Heart left ventricle (tissue), 16 donors: ENCODE measurements around the gene CDK4. TPM values are rescaled to one million over a fixed set of nuclear protein-coding genes. Genes with fewer than 3 reads are reported as not detected.

Source experiments
- ATAC-seq, 4 donors: fragments of 200-7000 bp; cut with Tn5 transposase; one replicate each; pipeline ENCODE4 v1.9.1; 2020 to 2022; ENCODE audit warnings: moderate library complexity in 4 of 4, mild to moderate bottlenecking in 3 of 4, moderate number of reproducible peaks in 1 of 4
- DNase-seq, 5 donors: peaks; one replicate each; pipeline ENCODE4 v3.0.0-alpha.2; 2020
- H3K27ac ChIP-seq, 12 donors: fragments of 200-600 bp; sonication (generic) in 4 of 12; one replicate each; pipeline versions ENCODE4 v1.5.0 to v1.8.0; 2016 to 2022; ENCODE audit warnings: mild to moderate bottlenecking in 2 of 12
- H3K27me3 ChIP-seq, 9 donors: fragments of 200-600 bp; sonication (generic) in 2 of 9; one replicate each; pipeline versions ENCODE4 v1.5.1 to v1.8.0; 2016 to 2022; ENCODE audit warnings: mild to moderate bottlenecking in 3 of 9
- H3K36me3 ChIP-seq, 9 donors: fragments of 200-600 bp; sonication (generic) in 2 of 9; one replicate each; pipeline versions ENCODE4 v1.5.0 to v1.8.0; 2018 to 2022; ENCODE audit warnings: mild to moderate bottlenecking in 2 of 9
- H3K4me1 ChIP-seq, 12 donors: fragments of 200-600 bp; sonication (generic) in 4 of 12; one replicate each; pipeline versions ENCODE4 v1.5.0 to v1.8.0; 2016 to 2022; ENCODE audit warnings: mild to moderate bottlenecking in 3 of 12
- H3K4me3 ChIP-seq, 12 donors: fragments of 200-600 bp; sonication (generic) in 4 of 12; one replicate each; pipeline versions ENCODE4 v1.5.0 to v1.8.0; 2017 to 2022; ENCODE audit warnings: mild to moderate bottlenecking in 9 of 12, moderate library complexity in 4 of 12
- H3K9me3 ChIP-seq, 12 donors: fragments of 200-600 bp; sonication (generic) in 4 of 12; one replicate each; pipeline versions ENCODE4 v1.5.0 to v1.8.0; 2016 to 2022; ENCODE audit warnings: mild to moderate bottlenecking in 1 of 12
- POLR2A ChIP-seq, 2 donors: fragments of 450-650 bp; IDR thresholded peaks; one replicate each; pipeline ENCODE4 v1.6.1; 2017; ENCODE audit warnings: antibody characterized with exemption in 2 of 2, mild to moderate bottlenecking in 2 of 2, moderate library complexity in 2 of 2
- WGBS, 4 donors: extraction: QIAGEN DNeasy Blood & Tissue Kit in 2 of 4; methylation state at CpG; one replicate each; pipeline versions ENCODE4 v1.1.5 to v1.1.7; 2013 to 2018; 5-methylcytosine and 5-hydroxymethylcytosine counted together
- intact Hi-C, 10 donors: fragments of 100-400 bp; cut with DNase I; formaldehyde crosslinking; loops; one replicate each; pipeline versions ENCODE4 v1.11.1 to v1.14.2; 2022
- polyA plus RNA-seq, 2 donors: library from polyadenylated mRNA; stranded (reverse); fragments of 200-250 nt; gene quantifications; one replicate each; pipeline ENCODE4 v1.2.3, GENCODE V29; 2013
- total RNA-seq, 9 donors: library from RNA; depleted of rRNA in 2 of 9; stranded (reverse); fragments of >200 nt in 2 of 9; fragmentation: NEBNext Ultra II Directional in 3 of 9; extraction: Animal tissue kit (Norgen Biotek cat#: 25700) in 3 of 9; gene quantifications; one replicate each; pipeline versions ENCODE4 v1.1.0 to v1.2.4, GENCODE V29; 2016 to 2023
- TF ChIP-seq, protein P1 (sequence below), 12 donors: fragments of 200-600 bp; sonication (generic) in 4 of 12; IDR thresholded peaks; one replicate each; pipeline versions ENCODE4 v1.5.0 to v1.8.0; 2018 to 2022; ENCODE audit warnings: antibody characterized with exemption in 12 of 12, mild to moderate bottlenecking in 5 of 12
- donor health status: ischemic (EF 13 %, LVEDD 7.1; RV severe dilation, severe dysfunction).
- donor health status: healthy with polysubstance abuse.
- donor health status: DM: no; HTN: yes; CAD: no.
- donor health status: DM: no; HTN: no; CAD: no.
- donor health status: ischemic (EF 25% LVEDD 6.9; RV normal size, moderate dysfunction).
- donor health status: ischemic (EF 25% LVEDD 5.7; RV mildly dilated, moderate dysfunction).
- donor health status: healthy.
- donor health status: DM: yes; HTN: yes; CAD: no.
- donor health status: ischemic (EF 35%, LVEDD 5.7; RV mildly dilated, moderate dysfunction).
- donor health status: nonischemic (EF 11% LVEDD 7.7; RV severe dilation, severe dysfunction).
- donor health status: DM: yes; HTN: yes; CAD: no.
- donor health status: PGD.
- donor health status: ischemic (EF 29% LVEDD 5.4; RV normal size, mild dysfunction).
- donor health status: nonischemic (EF 23%, LVEDD 6.1; RV moderate dilation, normal function).

Gene CDK4
- total and polyA plus RNA-seq, 11 donors = 23.4 to 81.9 (median 50.2) TPM

DNA sequence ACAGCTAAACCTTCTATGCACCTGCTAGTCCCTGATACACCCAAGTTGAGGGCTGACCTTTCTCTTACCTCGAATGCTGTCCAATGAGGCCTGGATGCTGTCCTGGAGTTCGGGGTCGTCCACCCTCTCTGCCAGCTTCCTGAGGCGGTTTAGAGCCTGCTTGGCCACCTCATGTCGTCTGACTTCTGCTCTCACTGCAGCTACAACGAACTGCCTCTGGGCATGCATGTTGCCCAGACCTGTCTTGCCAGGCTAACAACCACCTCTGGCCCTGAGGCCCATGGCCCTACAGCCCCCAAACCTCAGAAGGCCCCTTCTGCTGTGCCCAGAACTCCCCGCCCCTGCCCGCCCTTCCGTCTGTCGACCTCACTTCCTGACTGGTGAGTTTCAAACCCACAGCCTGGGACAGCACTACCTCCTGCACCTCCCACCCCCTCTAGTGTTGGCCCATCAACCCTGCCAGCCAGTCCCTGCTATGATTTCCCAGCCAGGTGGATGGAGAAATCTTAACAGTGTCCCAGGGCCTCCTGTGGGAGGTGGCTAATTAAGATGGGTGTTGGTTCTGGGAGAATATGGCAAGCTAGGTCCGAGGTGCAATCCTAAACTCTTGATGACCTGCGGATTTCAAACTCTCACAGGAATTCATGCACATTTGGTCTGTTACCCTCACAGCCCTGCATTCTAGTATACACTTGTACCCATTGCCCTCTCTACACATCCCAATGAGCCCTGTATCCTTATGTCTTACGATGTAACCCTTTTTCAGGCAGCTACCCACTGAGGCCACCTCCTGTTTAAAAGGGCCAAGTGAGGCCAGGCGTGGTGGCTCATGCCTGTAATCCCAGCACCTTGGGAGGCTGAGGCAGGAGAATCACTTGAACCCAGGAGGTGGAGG is 10.0 kb downstream of the CDK4 start:
- peaks cover 7 to 66% (median 24%) of the 10 kb centered on the region in 12 donors for H3K4me1 ChIP-seq
- ATAC-seq (no peak), DNase-seq (peak in 1 of 5 donors; percentile 51)
- WGBS, 4 donors = 50 to 61% (median 52%) methylated on average over 12 to 14 of the region's 14 CpGs
- H3K4me3 ChIP-seq = peak overlapping the region in 7 of 12 donors; percentile 16 to 63 (median 25)
- intact Hi-C loops = no loop called here
- peaks cover 12 to 43% (median 22%) of the 10 kb centered on the region in 9 donors for H3K27me3 ChIP-seq
- peak overlapping the region in 9 of 12 donors; percentile 43 to 75 (median 60) for H3K27ac ChIP-seq
- H3K9me3 ChIP-seq = no peaks in the 10 kb centered on the region
- TF ChIP-seq, protein P1, sequence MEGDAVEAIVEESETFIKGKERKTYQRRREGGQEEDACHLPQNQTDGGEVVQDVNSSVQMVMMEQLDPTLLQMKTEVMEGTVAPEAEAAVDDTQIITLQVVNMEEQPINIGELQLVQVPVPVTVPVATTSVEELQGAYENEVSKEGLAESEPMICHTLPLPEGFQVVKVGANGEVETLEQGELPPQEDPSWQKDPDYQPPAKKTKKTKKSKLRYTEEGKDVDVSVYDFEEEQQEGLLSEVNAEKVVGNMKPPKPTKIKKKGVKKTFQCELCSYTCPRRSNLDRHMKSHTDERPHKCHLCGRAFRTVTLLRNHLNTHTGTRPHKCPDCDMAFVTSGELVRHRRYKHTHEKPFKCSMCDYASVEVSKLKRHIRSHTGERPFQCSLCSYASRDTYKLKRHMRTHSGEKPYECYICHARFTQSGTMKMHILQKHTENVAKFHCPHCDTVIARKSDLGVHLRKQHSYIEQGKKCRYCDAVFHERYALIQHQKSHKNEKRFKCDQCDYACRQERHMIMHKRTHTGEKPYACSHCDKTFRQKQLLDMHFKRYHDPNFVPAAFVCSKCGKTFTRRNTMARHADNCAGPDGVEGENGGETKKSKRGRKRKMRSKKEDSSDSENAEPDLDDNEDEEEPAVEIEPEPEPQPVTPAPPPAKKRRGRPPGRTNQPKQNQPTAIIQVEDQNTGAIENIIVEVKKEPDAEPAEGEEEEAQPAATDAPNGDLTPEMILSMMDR (IDR thresholded peaks at IDR 0.05) = no peak
- TF ChIP-seq POLR2A (IDR thresholded peaks at IDR 0.05) = no peak
- H3K36me3 ChIP-seq = peaks cover 0 to 11% (median 8%) of the 10 kb centered on the region in 9 donors

DNA sequence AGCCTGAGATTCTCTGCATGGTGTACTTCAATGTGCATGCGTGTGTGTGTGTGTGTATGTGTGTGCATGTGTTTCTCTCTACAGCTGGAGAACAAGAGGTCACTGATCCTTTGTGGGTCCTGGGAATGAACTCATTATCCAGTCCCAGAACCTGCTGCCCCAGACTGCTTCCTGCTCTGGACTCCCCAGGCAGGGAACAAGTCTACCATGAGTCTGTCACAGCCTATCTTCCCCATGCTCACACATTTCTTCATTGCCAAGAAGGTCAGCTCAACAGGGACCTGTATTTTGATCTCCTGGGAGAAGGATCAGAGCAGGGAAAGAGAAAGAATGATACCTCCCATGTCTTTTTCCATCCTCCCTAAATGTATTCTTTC is 10.7 kb downstream of the CDK4 start:
- H3K4me1 ChIP-seq = peaks cover 7 to 73% (median 31%) of the 10 kb centered on the region in 12 donors
- ATAC-seq (no peak), DNase-seq (peak in 1 of 5 donors; percentile 55)
- peak overlapping the region in 6 of 12 donors; percentile 16 to 63 (median 26) for H3K4me3 ChIP-seq
- intact Hi-C loops = no loop called here
- peaks cover 15 to 50% (median 29%) of the 10 kb centered on the region in 9 donors for H3K27me3 ChIP-seq
- H3K27ac ChIP-seq = peak overlapping the region in 7 of 12 donors; percentile 19 to 77 (median 60)
- peaks cover 0 to 4% (median 2%) of the 10 kb centered on the region in 9 donors for H3K36me3 ChIP-seq
- WGBS, 4 donors = 58 to 69% (median 66%) methylated on average over 1 of the region's 1 CpG
- TF ChIP-seq, protein P1 (IDR thresholded peaks at IDR 0.05) = no peak
- TF ChIP-seq POLR2A (IDR thresholded peaks at IDR 0.05) = no peak
- no peaks in the 10 kb centered on the region for H3K9me3 ChIP-seq

DNA sequence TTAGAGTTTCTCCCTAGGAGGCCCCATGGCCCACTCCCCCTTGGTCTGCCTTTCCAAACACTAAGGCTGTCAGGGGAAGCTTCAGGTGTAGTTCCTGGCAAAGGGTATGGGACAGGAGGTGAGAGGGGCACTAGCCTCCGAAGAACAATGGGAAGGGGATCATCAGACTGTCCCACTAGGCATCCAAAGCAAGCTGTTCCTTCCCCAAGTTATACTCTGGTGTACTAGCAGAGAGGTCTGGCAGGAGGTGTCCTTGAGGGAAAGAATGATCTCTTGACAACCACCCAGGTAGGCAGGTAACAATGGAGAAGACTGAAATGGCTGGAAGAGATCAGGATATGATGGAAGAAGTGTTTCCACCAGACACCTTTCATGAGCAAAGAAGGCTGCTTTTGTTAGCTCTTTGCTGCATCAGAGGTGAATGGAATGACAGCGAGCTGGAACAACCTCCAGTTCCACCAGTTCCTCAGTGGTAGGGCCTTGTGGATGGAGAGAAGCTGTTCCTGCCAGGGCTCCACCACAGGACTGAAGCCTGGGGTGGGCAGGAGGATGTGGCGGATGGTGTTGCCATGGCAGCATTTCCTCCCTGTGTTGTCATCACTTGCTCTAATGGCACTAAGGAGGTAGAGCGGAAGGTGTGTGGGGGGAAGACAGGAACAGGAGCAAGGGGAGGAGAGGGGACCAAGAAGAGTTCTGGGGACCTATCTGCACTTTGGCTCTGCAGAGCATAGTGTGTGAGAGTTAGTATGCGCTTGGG is 11.3 kb downstream of the CDK4 start:
- no peak for TF ChIP-seq POLR2A (IDR thresholded peaks at IDR 0.05)
- TF ChIP-seq, protein P1 (IDR thresholded peaks at IDR 0.05) = no peak
- H3K4me3 ChIP-seq = peak overlapping the region in 5 of 12 donors; percentile 4 to 63 (median 43)
- ATAC-seq = no peak
- H3K27ac ChIP-seq = peak overlapping the region in 9 of 12 donors; percentile 19 to 77 (median 53)
- intact Hi-C loops = no loop called here
- H3K27me3 ChIP-seq = peaks cover 17 to 56% (median 31%) of the 10 kb centered on the region in 9 donors
- DNase-seq = peak in 1 of 5 donors; percentile 50
- WGBS, 4 donors = 46 to 57% (median 55%) methylated on average over 5 of the region's 5 CpGs
- H3K36me3 ChIP-seq = no peaks in the 10 kb centered on the region
- H3K9me3 ChIP-seq = no peaks in the 10 kb centered on the region
- H3K4me1 ChIP-seq = peaks cover 7 to 75% (median 32%) of the 10 kb centered on the region in 12 donors
